Rectal smooth muscle tissue (tissue), 1 donor: ENCODE measurements around the gene ITPKB.
"Not testable (repeated sequence)": the region's sequence is repeated elsewhere in the genome, so short reads cannot be mapped to it uniquely, and the experiment has no call there.

Source experiments
- H3K27ac ChIP-seq: one replicate; pipeline ENCODE4 v1.7.0; 2013; ENCODE audit warnings: low read depth, low read length, inconsistent platforms
- H3K27me3 ChIP-seq: one replicate; pipeline ENCODE4 v1.7.0; 2013; ENCODE audit warnings: low read length; ENCODE audit not compliant: control insufficient read depth, insufficient read depth
- H3K36me3 ChIP-seq: one replicate; pipeline ENCODE4 v1.7.0; 2013; ENCODE audit warnings: low read length; ENCODE audit not compliant: control insufficient read depth, insufficient read depth
- H3K4me1 ChIP-seq: one replicate; pipeline ENCODE4 v1.7.0; 2013; ENCODE audit warnings: low read length; ENCODE audit not compliant: control insufficient read depth, insufficient read depth
- H3K4me3 ChIP-seq: one replicate; pipeline ENCODE4 v1.7.0; 2013; ENCODE audit warnings: low read length
- H3K9ac ChIP-seq: one replicate; pipeline ENCODE4 v1.7.0; 2013; ENCODE audit warnings: low read length

Gene ITPKB

GRCh38 chr1:226604560-226605317 lies 134.3 kb downstream of the ITPKB start:
- peaks cover 10% of the 10 kb centered on the region for H3K4me1 ChIP-seq
- no peak overlapping the region for H3K4me3 ChIP-seq
- no peaks in the 10 kb centered on the region for H3K27me3 ChIP-seq
- H3K27ac ChIP-seq = peak overlapping the region; percentile 30
- no peak overlapping the region for H3K9ac ChIP-seq
- no peaks in the 10 kb centered on the region for H3K36me3 ChIP-seq

- no peak overlapping the region for H3K9ac ChIP-seq
- peaks cover 10% of the 10 kb centered on the region for H3K4me1 ChIP-seq
- no peaks in the 10 kb centered on the region for H3K27me3 ChIP-seq
- H3K27ac ChIP-seq = peak overlapping the region; percentile 30
- H3K4me3 ChIP-seq = no peak overlapping the region
- no peaks in the 10 kb centered on the region for H3K36me3 ChIP-seq
Measured at GRCh38 chr1:226603858-226604559, 135.1 kb downstream of the ITPKB start.

DNA sequence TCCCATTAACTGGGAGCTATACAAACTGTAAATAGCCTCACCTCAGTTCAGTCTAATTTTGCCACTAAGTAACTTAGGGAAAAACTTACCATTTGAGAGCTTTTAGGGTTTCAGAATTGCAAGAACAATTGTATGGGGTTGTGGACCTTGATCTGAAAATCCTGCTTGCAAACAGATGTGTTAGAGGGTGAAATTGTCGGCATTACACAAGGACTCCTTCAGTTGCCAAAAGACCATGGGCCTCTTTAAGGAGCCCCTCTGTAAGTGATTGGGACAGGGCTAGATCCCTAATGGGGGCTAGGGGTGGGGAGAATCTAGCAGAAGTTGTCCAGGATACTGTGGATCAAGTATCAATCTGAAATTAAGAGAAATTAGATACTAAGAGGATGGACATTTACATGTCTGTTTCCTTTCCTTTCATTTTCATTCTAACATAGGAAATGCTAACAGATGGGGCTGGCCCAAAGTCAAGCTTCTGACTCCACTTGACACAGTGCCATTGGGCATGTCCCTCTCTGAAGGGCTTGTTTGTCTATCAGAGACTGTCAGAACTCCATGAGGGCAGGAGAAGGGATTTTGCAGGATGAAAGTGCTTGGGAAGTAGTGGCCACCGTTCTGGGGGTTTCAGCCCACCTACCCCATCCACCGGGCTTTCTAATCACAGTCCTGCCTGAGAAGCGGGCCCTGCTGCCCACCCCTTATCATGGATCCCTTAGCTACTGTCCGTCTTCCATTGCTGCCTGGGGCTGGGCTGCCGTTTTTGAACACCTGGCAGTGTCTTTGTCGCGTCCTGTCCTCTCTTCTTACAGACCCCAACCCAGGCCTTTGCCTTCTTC lies 135.8 kb downstream of the ITPKB start:
- Histone ChIP-seq H3K4me3 (no peak overlapping the region), H3K9ac (no peak overlapping the region), H3K36me3 (no peaks in the 10 kb centered on the region), H3K27ac (peak overlapping the region; percentile 77), H3K4me1 (peaks cover 10% of the 10 kb centered on the region), H3K27me3 (no peaks in the 10 kb centered on the region)

DNA sequence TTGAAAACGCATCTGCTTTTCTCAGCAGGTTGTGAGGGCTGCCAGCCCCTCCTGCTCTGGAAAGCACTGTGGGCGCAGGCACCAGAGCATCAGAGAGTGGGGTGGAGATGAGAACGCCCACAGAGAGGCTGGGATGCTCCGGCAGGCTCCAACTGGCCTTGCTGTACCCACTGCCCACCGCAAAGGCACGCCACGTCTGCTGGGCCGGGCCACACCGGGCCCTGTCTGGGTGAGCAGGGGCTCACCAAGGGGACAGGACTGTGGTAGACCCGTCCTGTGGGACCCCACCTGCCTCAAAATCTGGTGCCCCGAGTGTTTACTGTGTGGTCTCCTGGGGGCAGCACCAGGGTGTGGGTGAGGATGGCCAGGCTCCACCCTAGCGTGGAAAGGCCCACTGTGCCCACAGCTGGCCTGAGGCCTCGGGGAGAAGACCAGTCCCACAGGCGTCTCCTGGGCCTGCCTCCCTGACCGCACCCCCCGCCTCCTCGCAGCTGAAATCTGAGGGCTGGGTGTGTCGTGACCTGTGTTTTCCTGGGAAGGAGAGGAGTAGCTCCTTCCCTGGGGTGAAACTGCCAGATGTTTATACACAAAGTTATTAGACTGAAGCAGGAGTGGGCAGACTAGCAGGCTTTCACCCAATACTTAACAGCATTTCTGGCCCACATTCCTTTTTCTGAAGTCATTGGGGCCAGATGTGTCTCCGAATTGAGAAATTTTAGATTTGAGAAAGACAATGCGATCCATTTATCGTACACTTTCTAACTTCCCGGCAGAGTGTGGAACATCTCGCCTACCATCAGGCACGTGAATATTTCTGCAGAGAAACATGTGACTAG lies 136.7 kb downstream of the ITPKB start:
- H3K27ac ChIP-seq = peak overlapping the region; percentile 77
- no peak overlapping the region for H3K9ac ChIP-seq

DNA sequence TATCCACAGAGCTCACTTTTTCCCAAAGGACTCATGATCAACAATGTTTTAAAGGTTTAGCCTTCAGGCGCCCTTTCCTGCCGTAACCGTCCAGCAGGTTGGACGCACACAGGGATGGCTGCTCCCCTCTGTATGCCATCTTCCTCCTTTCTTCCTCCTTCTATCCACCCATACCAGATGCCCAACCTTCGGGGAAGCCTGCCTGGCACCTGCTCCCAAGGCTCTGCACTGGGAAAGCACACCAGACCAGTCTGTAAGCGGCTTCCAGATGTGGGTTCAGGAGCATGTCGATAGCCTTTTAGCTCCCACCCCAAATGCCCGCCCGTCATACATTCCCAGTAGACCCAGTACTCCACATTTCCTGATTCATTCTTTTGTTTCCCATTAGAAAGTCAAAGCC lies 137.6 kb downstream of the ITPKB start:
- Histone ChIP-seq H3K27ac (no peak overlapping the region), H3K4me1 (peaks cover 10% of the 10 kb centered on the region), H3K4me3 (no peak overlapping the region)

More for the DNA sequence above, 136.7 kb downstream of the ITPKB start:
- Histone ChIP-seq H3K27me3 (no peaks in the 10 kb centered on the region), H3K36me3 (no peaks in the 10 kb centered on the region), H3K4me1 (peaks cover 10% of the 10 kb centered on the region), H3K4me3 (no peak overlapping the region)

DNA sequence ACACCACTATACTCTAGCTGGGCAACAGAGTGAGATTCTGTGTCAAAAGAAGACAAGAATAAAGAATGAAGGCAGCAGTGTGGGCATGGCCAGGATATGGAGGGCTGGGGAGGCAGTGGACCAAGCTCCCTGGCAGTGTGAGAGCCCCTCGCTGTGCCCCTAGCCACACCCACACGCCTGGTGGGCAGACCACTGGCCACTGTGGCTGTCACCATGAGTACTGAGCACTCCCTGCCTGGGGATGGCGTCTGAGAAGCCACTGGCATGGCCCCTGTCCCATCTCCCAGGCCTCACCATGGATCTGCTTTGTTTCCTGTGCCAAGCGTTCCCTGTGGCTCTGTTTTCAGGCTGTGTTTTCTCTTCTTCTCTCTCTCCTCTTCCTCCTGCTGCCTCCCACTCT lies 138.8 kb downstream of the ITPKB start:
- Histone ChIP-seq H3K9ac (no peak overlapping the region), H3K27me3 (no peaks in the 10 kb centered on the region), H3K27ac (no peak overlapping the region), H3K4me3 (no peak overlapping the region), H3K4me1 (peaks cover 10% of the 10 kb centered on the region), H3K36me3 (no peaks in the 10 kb centered on the region)

More for the DNA sequence above, 137.6 kb downstream of the ITPKB start:
- no peaks in the 10 kb centered on the region for H3K36me3 ChIP-seq
- no peaks in the 10 kb centered on the region for H3K27me3 ChIP-seq
- no peak overlapping the region for H3K9ac ChIP-seq

GRCh38 chr1:226599636-226600238 lies 139.3 kb downstream of the ITPKB start:
- Histone ChIP-seq H3K4me1 (peaks cover 10% of the 10 kb centered on the region), H3K27ac (no peak overlapping the region), H3K36me3 (no peaks in the 10 kb centered on the region), H3K27me3 (no peaks in the 10 kb centered on the region), H3K4me3 (no peak overlapping the region), H3K9ac (no peak overlapping the region)

- H3K4me3 ChIP-seq, H3K27me3 ChIP-seq, H3K27ac ChIP-seq, H3K36me3 ChIP-seq, H3K9ac ChIP-seq: not testable (repeated sequence)
- peaks cover 10% of the 10 kb centered on the region for H3K4me1 ChIP-seq
Measured at GRCh38 chr1:226598955-226599354, 140.1 kb downstream of the ITPKB start.

DNA sequence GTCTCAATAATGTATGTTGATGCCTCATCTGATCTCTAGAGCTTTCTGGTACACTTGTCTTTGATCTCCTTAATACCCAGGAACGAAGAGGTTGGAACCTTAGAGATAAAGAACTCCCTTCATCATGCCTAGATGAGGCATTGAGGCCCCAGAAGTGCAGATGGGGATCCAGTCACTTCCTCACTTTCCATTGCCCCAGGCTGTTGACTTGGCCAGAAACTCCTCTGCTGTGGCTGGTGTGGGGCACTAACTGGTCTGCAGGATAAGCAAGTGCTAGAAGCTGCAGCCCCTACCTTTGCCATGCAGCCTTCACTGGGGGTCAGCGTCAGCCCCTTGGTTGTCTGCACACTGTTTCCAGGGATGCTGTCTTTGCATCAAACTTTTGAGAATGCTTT lies 140.6 kb downstream of the ITPKB start:
- H3K4me1 ChIP-seq = peaks cover 10% of the 10 kb centered on the region
- H3K36me3 ChIP-seq = no peaks in the 10 kb centered on the region
- no peaks in the 10 kb centered on the region for H3K27me3 ChIP-seq
- H3K27ac ChIP-seq = no peak overlapping the region
- H3K4me3 ChIP-seq = no peak overlapping the region
- no peak overlapping the region for H3K9ac ChIP-seq

DNA sequence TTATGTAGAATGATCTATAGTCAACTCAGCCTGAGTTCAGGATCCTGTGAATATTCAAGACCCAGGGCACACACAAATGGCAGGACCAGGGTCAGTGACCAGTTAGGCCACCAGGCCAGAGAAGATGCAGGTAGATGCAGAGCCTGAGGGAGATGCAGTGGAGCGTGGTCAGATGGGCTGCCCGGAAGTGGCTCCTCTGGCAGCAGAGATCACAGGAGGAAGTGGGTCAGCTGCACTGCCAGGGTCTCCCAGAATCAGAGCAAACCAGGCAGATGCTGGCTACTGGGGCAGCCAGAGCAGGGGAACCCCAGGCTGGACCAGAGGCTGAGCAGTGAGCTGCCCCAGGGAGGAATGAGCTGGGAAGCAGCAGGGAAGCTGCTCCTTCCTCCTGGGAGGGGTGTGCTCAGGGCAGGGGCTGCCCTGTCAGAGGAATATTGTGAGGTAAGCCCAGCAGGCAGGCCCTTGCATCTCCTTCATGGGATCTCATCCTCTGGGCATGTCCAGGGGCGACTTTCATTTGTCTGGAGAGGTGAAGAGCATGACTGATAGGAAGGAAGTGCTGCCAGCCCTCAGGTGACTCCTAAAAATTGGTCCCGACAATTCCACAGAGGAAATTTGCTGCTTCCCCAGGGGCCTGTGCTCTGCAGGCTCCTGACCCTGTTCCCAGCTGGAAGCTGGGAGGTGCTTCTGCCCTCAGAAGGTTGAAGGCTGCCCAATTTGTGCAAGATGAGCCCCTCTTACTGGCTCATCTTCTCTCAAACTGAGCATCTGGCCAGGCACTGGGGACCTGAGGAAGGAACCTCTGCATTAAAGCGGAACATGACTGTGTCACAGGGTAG lies 141.2 kb downstream of the ITPKB start:
- H3K36me3 ChIP-seq = no peaks in the 10 kb centered on the region
- H3K27me3 ChIP-seq = no peaks in the 10 kb centered on the region
- peaks cover 7% of the 10 kb centered on the region for H3K4me1 ChIP-seq
- no peak overlapping the region for H3K27ac ChIP-seq
- H3K9ac ChIP-seq = no peak overlapping the region
- H3K4me3 ChIP-seq = no peak overlapping the region
